Activated naive CD8-positive, alpha-beta T cell treated with anti-CD3 and anti-CD28 coated beads, Interleukin-2, amount 10 ng/mL, durations not matched to agents 7 days and 5 days (primary cell): Measurements from ENCODE around the gene P2RX4. TPM values are rescaled to one million over a fixed set of nuclear protein-coding genes. Genes with fewer than 3 reads are reported as not detected.
"Not testable (repeated sequence)": the region's sequence is repeated elsewhere in the genome, so short reads cannot be mapped to it uniquely, and the experiment has no call there.

Source experiments
- ATAC-seq: fragments of 150-1000 bp; cut with Tn5 transposase; one replicate; pipeline ENCODE4 v1.10.0; 2021; ENCODE audit warnings: low read depth, moderate library complexity
- POLR2A ChIA-PET: fragments of 350-600 bp; sonication (Branson Sonifier 250); formaldehyde crosslinking; loops from one replicate; lab custom pipeline; 2021; ENCODE audit warnings: antibody characterized with exemption; lab: Charles Lee
- DNase-seq: peaks from one replicate; pipeline ENCODE4 v3.0.0; 2021
- H3K27ac Mint-ChIP-seq: one replicate; pipeline ENCODE4 v1.8.0; 2022; ENCODE audit warnings: mild to moderate bottlenecking, mixed read lengths
- H3K27me3 Mint-ChIP-seq: one replicate; pipeline ENCODE4 v1.8.0; 2022; ENCODE audit warnings: mild to moderate bottlenecking, moderate library complexity, mixed read lengths
- H3K36me3 Mint-ChIP-seq: one replicate; pipeline ENCODE4 v1.8.0; 2021; ENCODE audit warnings: mild to moderate bottlenecking, mixed read lengths
- H3K4me1 Mint-ChIP-seq: one replicate; pipeline ENCODE4 v1.8.0; 2021; ENCODE audit warnings: mixed read lengths
- H3K4me3 Mint-ChIP-seq: one replicate; pipeline ENCODE4 v1.8.0; 2022; ENCODE audit warnings: mild to moderate bottlenecking, moderate library complexity, mixed read lengths
- H3K9me3 Mint-ChIP-seq: one replicate; pipeline ENCODE4 v1.8.0; 2021; ENCODE audit warnings: mixed read lengths
- total RNA-seq, 2 experiments: library from RNA; stranded (reverse); gene quantifications; one replicate each; pipeline ENCODE4 v1.2.3, GENCODE V29; 2021

The P2RX4 gene
- total RNA-seq, 2 experiments from 2014 or later, result 50.7 to 52.9 TPM

- no peak overlapping the region for H3K27ac Mint-ChIP-seq
Observed at GRCh38 chr12:121198949-121199348, 11.0 kb upstream of the P2RX4 start.

GRCh38 chr12:121201140-121201539 lies 8.8 kb upstream of the P2RX4 start:
- H3K4me3 Mint-ChIP-seq, H3K27ac Mint-ChIP-seq, ATAC-seq, H3K27me3 Mint-ChIP-seq, POLR2A ChIA-PET, H3K36me3 Mint-ChIP-seq, H3K4me1 Mint-ChIP-seq, DNase-seq, H3K9me3 Mint-ChIP-seq: not testable (repeated sequence)

More at GRCh38 chr12:121198949-121199348, 11.0 kb upstream of the P2RX4 start:
- Mint-ChIP-seq H3K4me1 (peaks cover 4% of the 10 kb centered on the region), H3K4me3 (no peak overlapping the region), H3K36me3 (no peaks in the 10 kb centered on the region), H3K9me3 (no peaks in the 10 kb centered on the region), H3K27me3 (peaks cover 1% of the 10 kb centered on the region)
- no peak for ATAC-seq
- POLR2A ChIA-PET, result no interaction called here
- DNase-seq, result no peak

- no peak for ATAC-seq
- H3K27me3 Mint-ChIP-seq, result no peaks in the 10 kb centered on the region
- POLR2A ChIA-PET, result no interaction called here
- peaks cover 3% of the 10 kb centered on the region for H3K4me1 Mint-ChIP-seq
- H3K36me3 Mint-ChIP-seq, result no peaks in the 10 kb centered on the region
- H3K9me3 Mint-ChIP-seq, result no peaks in the 10 kb centered on the region
- no peak overlapping the region for H3K4me3 Mint-ChIP-seq
- no peak for DNase-seq
- no peak overlapping the region for H3K27ac Mint-ChIP-seq
Observed at GRCh38 chr12:121202407-121203355, 7.2 kb upstream of the P2RX4 start.

- H3K4me1 Mint-ChIP-seq, result peaks cover 3% of the 10 kb centered on the region
- H3K27ac Mint-ChIP-seq, result no peak overlapping the region
- no peaks in the 10 kb centered on the region for H3K9me3 Mint-ChIP-seq
- DNase-seq (no peak), ATAC-seq (no peak)
- POLR2A ChIA-PET, result interaction anchor here (0.6 kb wide), 1 partner anchor 9 kb away, joined by 3 read pairs; no protein-coding TSS in a partner anchor
- H3K36me3 Mint-ChIP-seq, result no peaks in the 10 kb centered on the region
- H3K27me3 Mint-ChIP-seq, result no peaks in the 10 kb centered on the region
- H3K4me3 Mint-ChIP-seq, result no peak overlapping the region
Observed at GRCh38 chr12:121203482-121203881, 6.4 kb upstream of the P2RX4 start.

- Mint-ChIP-seq H3K4me3 (no peak overlapping the region), H3K27ac (no peak overlapping the region), H3K4me1 (peaks cover 9% of the 10 kb centered on the region), H3K9me3 (no peaks in the 10 kb centered on the region), H3K27me3 (no peaks in the 10 kb centered on the region), H3K36me3 (no peaks in the 10 kb centered on the region)
- POLR2A ChIA-PET, result no interaction called here
- ATAC-seq, result no peak
- DNase-seq, result no peak
Observed at GRCh38 chr12:121205491-121205890, 4.4 kb upstream of the P2RX4 start.

GRCh38 chr12:121208571-121208970 lies 1.4 kb upstream of the P2RX4 start:
- POLR2A ChIA-PET, result interaction anchor here (0.8 to 1.0 kb wide), 2 partner anchors 64 to 171 kb away, joined by 3 to 4 read pairs; no protein-coding TSS in a partner anchor
- ATAC-seq, H3K27me3 Mint-ChIP-seq, H3K9me3 Mint-ChIP-seq, H3K36me3 Mint-ChIP-seq, DNase-seq: not testable (repeated sequence)
- Mint-ChIP-seq H3K4me1 (peaks cover 16% of the 10 kb centered on the region), H3K27ac (peak overlapping the region; percentile 21), H3K4me3 (peak overlapping the region; percentile 85)

GRCh38 chr12:121209221-121209620 lies 708 bp upstream of the P2RX4 start:
- no peak for ATAC-seq
- H3K27me3 Mint-ChIP-seq, result no peaks in the 10 kb centered on the region
- no peak for DNase-seq
- peaks cover 9% of the 10 kb centered on the region for H3K36me3 Mint-ChIP-seq
- peak overlapping the region; percentile 85 for H3K4me3 Mint-ChIP-seq
- peak overlapping the region; percentile 90 for H3K27ac Mint-ChIP-seq
- POLR2A ChIA-PET, result interaction anchor here (0.7 to 0.8 kb wide), 2 partner anchors 171 to 1070 kb away, joined by 3 to 8 read pairs; no protein-coding TSS in a partner anchor
- peaks cover 17% of the 10 kb centered on the region for H3K4me1 Mint-ChIP-seq
- no peaks in the 10 kb centered on the region for H3K9me3 Mint-ChIP-seq

GRCh38 chr12:121212875-121213274 lies 2.9 kb downstream of the P2RX4 start:
- Mint-ChIP-seq H3K9me3 (no peaks in the 10 kb centered on the region), H3K27me3 (no peaks in the 10 kb centered on the region), H3K4me1 (peaks cover 31% of the 10 kb centered on the region), H3K36me3 (peaks cover 26% of the 10 kb centered on the region), H3K27ac (no peak overlapping the region), H3K4me3 (no peak overlapping the region)
- no peak for ATAC-seq
- POLR2A ChIA-PET, result interaction anchor here (0.6 kb wide), 1 partner anchor 9 kb away, joined by 3 read pairs; no protein-coding TSS in a partner anchor
- DNase-seq, result no peak

- no peak for ATAC-seq
- POLR2A ChIA-PET, result interaction anchor here (0.7 kb wide), 1 partner anchor 18 kb away, joined by 3 read pairs; no protein-coding TSS in a partner anchor
- peaks cover 26% of the 10 kb centered on the region for H3K4me1 Mint-ChIP-seq
Observed at GRCh38 chr12:121214166-121214777, 4.3 kb downstream of the P2RX4 start.

GRCh38 chr12:121214855-121215745 lies 5.2 kb downstream of the P2RX4 start:
- Mint-ChIP-seq H3K4me1 (peaks cover 25% of the 10 kb centered on the region), H3K4me3 (no peak overlapping the region), H3K9me3 (no peaks in the 10 kb centered on the region), H3K27ac (peak overlapping the region; percentile 60), H3K36me3 (peaks cover 39% of the 10 kb centered on the region), H3K27me3 (no peaks in the 10 kb centered on the region)
- ATAC-seq (no peak), DNase-seq (no peak)
- POLR2A ChIA-PET, result interaction anchor here (0.7 kb wide), 1 partner anchor 17 kb away, joined by 3 read pairs; no protein-coding TSS in a partner anchor

More at GRCh38 chr12:121214166-121214777, 4.3 kb downstream of the P2RX4 start:
- Mint-ChIP-seq H3K9me3 (no peaks in the 10 kb centered on the region), H3K4me3 (peak overlapping the region; percentile 13), H3K27ac (peak overlapping the region; percentile 46), H3K27me3 (no peaks in the 10 kb centered on the region), H3K36me3 (peaks cover 35% of the 10 kb centered on the region)
- DNase-seq, result no peak

GRCh38 chr12:121216102-121216501 lies 6.2 kb downstream of the P2RX4 start:
- no peaks in the 10 kb centered on the region for H3K9me3 Mint-ChIP-seq
- ATAC-seq (no peak), DNase-seq (no peak)
- no peak overlapping the region for H3K27ac Mint-ChIP-seq
- H3K36me3 Mint-ChIP-seq, result peaks cover 42% of the 10 kb centered on the region
- no peak overlapping the region for H3K4me3 Mint-ChIP-seq
- H3K27me3 Mint-ChIP-seq, result no peaks in the 10 kb centered on the region
- POLR2A ChIA-PET, result interaction anchor here (0.6 to 0.7 kb wide), 2 partner anchors 9 to 268 kb away, joined by 3 read pairs; no protein-coding TSS in a partner anchor
- H3K4me1 Mint-ChIP-seq, result peaks cover 24% of the 10 kb centered on the region

GRCh38 chr12:121217063-121217462 lies 7.1 kb downstream of the P2RX4 start:
- no peak for ATAC-seq
- H3K9me3 Mint-ChIP-seq, result no peaks in the 10 kb centered on the region
- no peaks in the 10 kb centered on the region for H3K27me3 Mint-ChIP-seq
- peaks cover 47% of the 10 kb centered on the region for H3K36me3 Mint-ChIP-seq
- no peak overlapping the region for H3K27ac Mint-ChIP-seq
- no peak for DNase-seq
- peaks cover 22% of the 10 kb centered on the region for H3K4me1 Mint-ChIP-seq
- POLR2A ChIA-PET, result no interaction called here
- H3K4me3 Mint-ChIP-seq, result no peak overlapping the region
